Gastrocnemius medialis (tissue), 4 donors: ENCODE results near the gene CTXN3.

Experiments
- POLR2A ChIP-seq, 2 donors: fragments of 450-650 bp; IDR thresholded peaks; one replicate each; pipeline ENCODE4 v1.6.1; 2017; ENCODE audit warnings: antibody characterized with exemption in 2 of 2, mild to moderate bottlenecking in 2 of 2, moderate library complexity in 2 of 2
- TF ChIP-seq, protein P1 (sequence below), 5 experiments: fragments of 450-650 bp in 3 of 5; fragments of 200-600 bp in 2 of 5; sonication (generic) in 2 of 5; IDR thresholded peaks in 4 of 5; conservative IDR thresholded peaks in 1 of 5; 1 replicate in 4 of 5; 2 replicates in 1 of 5; pipeline ENCODE4 v1.5.1; 2016 to 2019; ENCODE audit warnings: antibody characterized with exemption in 5 of 5, mild to moderate bottlenecking in 3 of 5, moderate library complexity in 3 of 5

DNA sequence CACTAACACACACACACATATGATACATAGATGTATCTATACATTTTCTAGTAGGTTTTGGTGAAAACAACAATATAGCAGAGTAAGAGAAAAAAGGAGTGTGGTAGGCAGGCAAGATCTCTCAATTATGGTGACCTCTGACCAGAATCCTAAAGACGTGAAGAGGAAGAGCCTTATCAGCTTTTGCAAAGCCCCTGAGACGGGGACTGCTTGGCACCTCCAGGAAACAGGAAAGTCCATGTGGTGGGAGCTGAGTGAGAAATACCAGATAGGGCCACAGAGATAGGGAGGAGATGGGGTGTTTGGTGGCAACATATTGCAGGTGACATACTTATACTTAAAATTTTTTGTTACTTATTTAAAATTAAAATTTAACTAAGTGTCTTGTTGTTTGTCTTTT, 39.9 kb upstream of the CTXN3 start:
- TF ChIP-seq, protein P1, sequence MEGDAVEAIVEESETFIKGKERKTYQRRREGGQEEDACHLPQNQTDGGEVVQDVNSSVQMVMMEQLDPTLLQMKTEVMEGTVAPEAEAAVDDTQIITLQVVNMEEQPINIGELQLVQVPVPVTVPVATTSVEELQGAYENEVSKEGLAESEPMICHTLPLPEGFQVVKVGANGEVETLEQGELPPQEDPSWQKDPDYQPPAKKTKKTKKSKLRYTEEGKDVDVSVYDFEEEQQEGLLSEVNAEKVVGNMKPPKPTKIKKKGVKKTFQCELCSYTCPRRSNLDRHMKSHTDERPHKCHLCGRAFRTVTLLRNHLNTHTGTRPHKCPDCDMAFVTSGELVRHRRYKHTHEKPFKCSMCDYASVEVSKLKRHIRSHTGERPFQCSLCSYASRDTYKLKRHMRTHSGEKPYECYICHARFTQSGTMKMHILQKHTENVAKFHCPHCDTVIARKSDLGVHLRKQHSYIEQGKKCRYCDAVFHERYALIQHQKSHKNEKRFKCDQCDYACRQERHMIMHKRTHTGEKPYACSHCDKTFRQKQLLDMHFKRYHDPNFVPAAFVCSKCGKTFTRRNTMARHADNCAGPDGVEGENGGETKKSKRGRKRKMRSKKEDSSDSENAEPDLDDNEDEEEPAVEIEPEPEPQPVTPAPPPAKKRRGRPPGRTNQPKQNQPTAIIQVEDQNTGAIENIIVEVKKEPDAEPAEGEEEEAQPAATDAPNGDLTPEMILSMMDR (IDR thresholded peaks at IDR 0.05 in 4 of 5, conservative IDR thresholded peaks at IDR 0.05 in 1 of 5) = no peak
- TF ChIP-seq POLR2A (IDR thresholded peaks at IDR 0.05) = no peak
